GM23338 (cell line): Measurements from ENCODE around the gene PSMB11. TPM values are rescaled to one million over a fixed set of nuclear protein-coding genes. Genes with fewer than 3 reads are reported as not detected.

Source experiments
- ATAC-seq: fragments of 200-7000 bp; cut with Tn5 transposase; 3 replicates; pipeline ENCODE4 v1.9.1; 2020
- DNase-seq: peaks from one replicate; pipeline ENCODE4 v3.0.0-alpha.2; 2015; ENCODE audit warnings: low spot score
- H2AFZ ChIP-seq: fragments of 200-600 bp; sonication (generic); 2 replicates; pipeline ENCODE4 v1.8.0; 2016; ENCODE audit warnings: antibody characterized with exemption, mild to moderate bottlenecking, moderate library complexity
- H3F3A ChIP-seq: fragments of 200-600 bp; sonication (generic); replicated peaks from 2 replicates; pipeline ENCODE4 v1.8.0; 2017; ENCODE audit warnings: antibody characterized with exemption, mixed run types, low read depth
- H3K27ac ChIP-seq: fragments of 200-600 bp; sonication (generic); 2 replicates; pipeline ENCODE4 v1.6.1; 2016; ENCODE audit warnings: low read depth
- H3K27me3 ChIP-seq: fragments of 200-600 bp; sonication (generic); 2 replicates; pipeline ENCODE4 v1.8.0; 2016; ENCODE audit warnings: mild to moderate bottlenecking, mixed run types, moderate library complexity; ENCODE audit not compliant: insufficient read depth
- H3K36me3 ChIP-seq: fragments of 200-600 bp; sonication (generic); 2 replicates; pipeline ENCODE4 v1.8.0; 2016; ENCODE audit warnings: mild to moderate bottlenecking; ENCODE audit not compliant: insufficient read depth
- H3K4me1 ChIP-seq: fragments of 200-600 bp; sonication (generic); 2 replicates; pipeline ENCODE4 v1.8.0; 2016; ENCODE audit warnings: mild to moderate bottlenecking, moderate library complexity; ENCODE audit not compliant: insufficient read depth
- H3K4me2 ChIP-seq: fragments of 200-600 bp; sonication (generic); 2 replicates; pipeline ENCODE4 v1.7.1; 2017; ENCODE audit warnings: mixed run types
- H3K4me3 ChIP-seq: fragments of 200-600 bp; sonication (generic); 2 replicates; pipeline ENCODE4 v1.6.1; 2016; ENCODE audit warnings: mixed run types
- H3K79me2 ChIP-seq: fragments of 200-600 bp; sonication (generic); replicated peaks from 2 replicates; pipeline ENCODE4 v1.8.0; 2017; ENCODE audit warnings: mild to moderate bottlenecking; ENCODE audit not compliant: insufficient read depth
- H3K9me2 ChIP-seq: fragments of 200-600 bp; sonication (generic); 2 replicates; pipeline ENCODE4 v1.8.0; 2017; ENCODE audit not compliant: insufficient read depth
- H4K20me1 ChIP-seq: fragments of 200-600 bp; sonication (generic); replicated peaks from 2 replicates; pipeline ENCODE4 v1.8.0; 2017; ENCODE audit warnings: mild to moderate bottlenecking; ENCODE audit not compliant: insufficient read depth
- H3K27ac Mint-ChIP-seq: 2 replicates; pipeline ENCODE4 v1.8.0; 2020; ENCODE audit warnings: inconsistent platforms, mild to moderate bottlenecking, moderate library complexity, mixed read lengths
- H3K27me3 Mint-ChIP-seq: 3 replicates; pipeline ENCODE4 v1.8.0; 2022; ENCODE audit warnings: low read depth, mild to moderate bottlenecking, moderate library complexity, mixed read lengths, inconsistent platforms; ENCODE audit not compliant: insufficient read depth, poor library complexity
- H3K36me3 Mint-ChIP-seq: 3 replicates; pipeline ENCODE4 v1.8.0; 2021; ENCODE audit warnings: low read depth, mild to moderate bottlenecking, inconsistent platforms, moderate library complexity, mixed read lengths
- H3K4me1 Mint-ChIP-seq: 3 replicates; pipeline ENCODE4 v1.8.0; 2020; ENCODE audit warnings: mild to moderate bottlenecking, inconsistent platforms, mixed read lengths
- H3K4me3 Mint-ChIP-seq: 3 replicates; pipeline ENCODE4 v1.8.0; 2021; ENCODE audit warnings: moderate library complexity, mild to moderate bottlenecking, inconsistent platforms, mixed read lengths
- H3K9me3 Mint-ChIP-seq: 3 replicates; pipeline ENCODE4 v1.8.0; 2020; ENCODE audit warnings: moderate library complexity, mild to moderate bottlenecking, inconsistent platforms, mixed read lengths
- CREB1 ChIP-seq: fragments of 250-450 bp; sonication (Bioruptor Pico); IDR thresholded peaks from 2 replicates; pipeline ENCODE4 v1.5.0; 2020; ENCODE audit warnings: low read depth, mild to moderate bottlenecking, moderate library complexity
- EZH2phosphoT487 ChIP-seq: fragments of 200-600 bp; sonication (generic); IDR thresholded peaks from one replicate; pipeline ENCODE4 v1.8.1; 2018; ENCODE audit warnings: antibody characterized with exemption; ENCODE audit not compliant: unreplicated experiment
- JUNB ChIP-seq: IDR thresholded peaks from one replicate; pipeline ENCODE4 v1.6.1; 2016; ENCODE audit warnings: antibody characterized with exemption; ENCODE audit not compliant: unreplicated experiment
- POLR2AphosphoS5 ChIP-seq: IDR thresholded peaks from 2 replicates; pipeline ENCODE4 v1.6.1; 2016; ENCODE audit warnings: antibody characterized with exemption, low read depth
- STAT1 ChIP-seq: IDR thresholded peaks from one replicate; pipeline ENCODE4 v1.6.1; 2016; ENCODE audit warnings: antibody characterized with exemption; ENCODE audit not compliant: unreplicated experiment
- ZNF114 ChIP-seq: fragments of 250-450 bp; sonication (Bioruptor Pico); IDR thresholded peaks from 2 replicates; pipeline ENCODE4 v1.5.0; 2020; ENCODE audit warnings: mild to moderate bottlenecking, moderate library complexity
- ZNF331 ChIP-seq: fragments of 250-450 bp; sonication (Bioruptor Pico); IDR thresholded peaks from 2 replicates; pipeline ENCODE4 v1.5.0; 2020; ENCODE audit warnings: low read depth, mild to moderate bottlenecking, moderate library complexity
- polyA plus RNA-seq: library from polyadenylated mRNA; unstranded; fragments of >200 nt; fragmentation: Nextera tagmentation; extraction: Ambion mirVana; gene quantifications from 2 replicates; pipeline ENCODE4 v1.2.1, GENCODE V29; 2016
- total RNA-seq: library from RNA; depleted of rRNA; stranded (reverse); fragments of >200 nt; shearing (Covaris generic); gene quantifications from 2 replicates; pipeline ENCODE4 v1.2.3, GENCODE V29; 2014
- TF ChIP-seq, protein P1 (sequence below): IDR thresholded peaks from 2 replicates; pipeline ENCODE4 v1.6.1; 2016; ENCODE audit warnings: antibody characterized with exemption
- TF ChIP-seq, protein P2 (sequence below): IDR thresholded peaks from one replicate; pipeline ENCODE4 v1.6.1; 2018; ENCODE audit warnings: antibody characterized with exemption; ENCODE audit not compliant: unreplicated experiment

PSMB11 gene
- total and polyA plus RNA-seq, 2 experiments from 2014 or later: 0.07 TPM; not detected in 1

DNA sequence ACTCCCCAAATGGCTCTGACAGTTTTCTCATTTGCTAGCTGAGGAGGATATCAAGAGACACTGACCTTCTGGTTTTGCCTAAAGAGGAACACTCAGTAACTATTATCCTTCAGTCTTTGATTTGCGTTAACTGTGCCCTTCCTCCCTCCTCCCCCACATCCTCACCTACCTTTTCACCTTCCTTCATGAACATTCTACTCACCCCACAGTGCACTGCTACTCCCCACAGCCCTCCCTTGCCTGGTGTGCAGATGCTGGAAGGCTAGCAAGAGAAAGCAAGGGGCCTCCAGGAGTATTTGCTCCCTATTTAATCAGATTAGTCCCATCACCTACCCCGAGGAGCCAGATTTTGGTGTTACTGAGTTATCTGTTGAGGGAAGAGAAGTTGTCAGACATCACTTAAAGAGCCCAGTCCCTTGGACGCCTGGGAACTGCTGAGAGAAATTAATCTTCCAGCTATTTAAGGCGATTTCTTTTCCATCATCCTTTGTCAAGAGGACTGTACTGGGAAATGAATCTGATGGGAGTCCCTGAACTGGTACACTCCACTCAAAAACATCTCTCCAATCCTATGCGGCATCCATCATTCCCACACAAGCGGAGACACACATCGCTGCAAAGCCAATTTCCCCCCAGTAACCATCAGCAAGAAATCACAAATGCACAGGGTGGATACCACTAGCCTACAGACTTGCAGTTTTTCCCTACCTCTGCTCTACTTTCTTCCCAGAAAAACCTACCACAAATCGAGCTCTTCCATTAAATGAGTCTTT lies 18.8 kb upstream of the PSMB11 start (continued):
- TF ChIP-seq CREB1 (CRISPR knock-in tag): no peak
- no peak for TF ChIP-seq POLR2AphosphoS5

DNA sequence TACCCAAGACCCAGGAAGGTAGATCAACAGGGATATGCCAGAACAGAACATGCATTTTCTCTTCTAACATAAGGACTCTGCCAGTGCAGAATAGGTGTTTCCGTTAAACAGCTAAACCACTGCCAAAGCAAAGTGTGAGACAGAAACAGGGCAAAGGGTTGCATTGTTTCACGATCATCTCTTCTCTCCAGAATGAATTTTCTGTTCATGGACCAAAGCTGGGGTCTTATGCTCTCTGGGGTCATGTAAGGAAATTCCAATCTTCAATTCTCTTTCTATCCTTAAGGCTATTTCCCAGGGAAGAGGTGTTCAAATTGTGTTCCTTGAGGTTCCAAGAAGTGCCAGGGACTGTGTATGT lies 18.2 kb upstream of the PSMB11 start:
- H3K27ac ChIP-seq: peak overlapping the region; percentile 69
- Mint-ChIP-seq H3K4me3 (no peak overlapping the region), H3K27ac (no peak overlapping the region), H3K27me3 (peaks cover 5% of the 10 kb centered on the region), H3K9me3 (no peaks in the 10 kb centered on the region), H3K36me3 (peaks cover 33% of the 10 kb centered on the region), H3K4me1 (peaks cover 26% of the 10 kb centered on the region)
- DNase-seq (no peak), ATAC-seq (no peak)
- H3K9me2 ChIP-seq: no peaks in the 10 kb centered on the region
- peaks cover 18% of the 10 kb centered on the region for H3K4me1 ChIP-seq
- peaks cover 11% of the 10 kb centered on the region for H3K79me2 ChIP-seq
- peaks cover 16% of the 10 kb centered on the region for H4K20me1 ChIP-seq
- H3K4me3 ChIP-seq: no peak overlapping the region
- H3K27me3 ChIP-seq: no peaks in the 10 kb centered on the region
- peaks cover 28% of the 10 kb centered on the region; the same call in 1 of the 2 replicates for H3K36me3 ChIP-seq
- no peak overlapping the region for H2AFZ ChIP-seq
- H3K4me2 ChIP-seq: no peak overlapping the region
- peaks cover 12% of the 10 kb centered on the region for H3F3A ChIP-seq
- TF ChIP-seq, protein P1, sequence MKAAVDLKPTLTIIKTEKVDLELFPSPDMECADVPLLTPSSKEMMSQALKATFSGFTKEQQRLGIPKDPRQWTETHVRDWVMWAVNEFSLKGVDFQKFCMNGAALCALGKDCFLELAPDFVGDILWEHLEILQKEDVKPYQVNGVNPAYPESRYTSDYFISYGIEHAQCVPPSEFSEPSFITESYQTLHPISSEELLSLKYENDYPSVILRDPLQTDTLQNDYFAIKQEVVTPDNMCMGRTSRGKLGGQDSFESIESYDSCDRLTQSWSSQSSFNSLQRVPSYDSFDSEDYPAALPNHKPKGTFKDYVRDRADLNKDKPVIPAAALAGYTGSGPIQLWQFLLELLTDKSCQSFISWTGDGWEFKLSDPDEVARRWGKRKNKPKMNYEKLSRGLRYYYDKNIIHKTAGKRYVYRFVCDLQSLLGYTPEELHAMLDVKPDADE: no peak
- TF ChIP-seq ZNF331 (CRISPR knock-in tag) (no peak), STAT1 (no peak), EZH2phosphoT487 (no peak), JUNB (no peak), ZNF114 (no peak)
- TF ChIP-seq, protein P2, sequence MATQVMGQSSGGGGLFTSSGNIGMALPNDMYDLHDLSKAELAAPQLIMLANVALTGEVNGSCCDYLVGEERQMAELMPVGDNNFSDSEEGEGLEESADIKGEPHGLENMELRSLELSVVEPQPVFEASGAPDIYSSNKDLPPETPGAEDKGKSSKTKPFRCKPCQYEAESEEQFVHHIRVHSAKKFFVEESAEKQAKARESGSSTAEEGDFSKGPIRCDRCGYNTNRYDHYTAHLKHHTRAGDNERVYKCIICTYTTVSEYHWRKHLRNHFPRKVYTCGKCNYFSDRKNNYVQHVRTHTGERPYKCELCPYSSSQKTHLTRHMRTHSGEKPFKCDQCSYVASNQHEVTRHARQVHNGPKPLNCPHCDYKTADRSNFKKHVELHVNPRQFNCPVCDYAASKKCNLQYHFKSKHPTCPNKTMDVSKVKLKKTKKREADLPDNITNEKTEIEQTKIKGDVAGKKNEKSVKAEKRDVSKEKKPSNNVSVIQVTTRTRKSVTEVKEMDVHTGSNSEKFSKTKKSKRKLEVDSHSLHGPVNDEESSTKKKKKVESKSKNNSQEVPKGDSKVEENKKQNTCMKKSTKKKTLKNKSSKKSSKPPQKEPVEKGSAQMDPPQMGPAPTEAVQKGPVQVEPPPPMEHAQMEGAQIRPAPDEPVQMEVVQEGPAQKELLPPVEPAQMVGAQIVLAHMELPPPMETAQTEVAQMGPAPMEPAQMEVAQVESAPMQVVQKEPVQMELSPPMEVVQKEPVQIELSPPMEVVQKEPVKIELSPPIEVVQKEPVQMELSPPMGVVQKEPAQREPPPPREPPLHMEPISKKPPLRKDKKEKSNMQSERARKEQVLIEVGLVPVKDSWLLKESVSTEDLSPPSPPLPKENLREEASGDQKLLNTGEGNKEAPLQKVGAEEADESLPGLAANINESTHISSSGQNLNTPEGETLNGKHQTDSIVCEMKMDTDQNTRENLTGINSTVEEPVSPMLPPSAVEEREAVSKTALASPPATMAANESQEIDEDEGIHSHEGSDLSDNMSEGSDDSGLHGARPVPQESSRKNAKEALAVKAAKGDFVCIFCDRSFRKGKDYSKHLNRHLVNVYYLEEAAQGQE: no peak
